Measurements from ENCODE around the gene SMAD3.

DNA sequence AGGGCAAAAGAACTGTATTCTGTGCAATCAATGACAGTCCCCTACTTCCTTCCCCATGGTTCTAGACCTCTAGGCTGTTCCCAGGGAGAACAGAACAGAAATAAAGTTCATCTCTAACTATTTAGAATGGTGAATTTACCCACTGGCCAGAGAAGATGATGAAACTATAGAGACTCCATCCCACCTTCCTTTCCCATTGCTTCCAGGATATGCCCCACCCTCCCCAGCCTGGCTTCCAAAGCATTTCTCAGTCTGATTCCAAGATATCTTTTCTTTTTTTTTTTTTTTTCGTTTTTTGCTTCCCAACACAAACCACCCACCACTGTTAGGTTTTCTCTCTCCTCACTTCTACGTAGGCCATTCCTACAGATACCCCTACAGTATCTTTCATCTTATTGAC lies 25.1 kb upstream of the SMAD3 start:
- no peak for TF ChIP-seq CTCF (IDR thresholded peaks at IDR 0.05)
- TF ChIP-seq POLR2A (IDR thresholded peaks at IDR 0.05), result no peak

All from body of pancreas (tissue), 4 donors.